Muscle layer of duodenum (tissue), 2 donors: ENCODE results near the gene VWA8.
A peak's percentile ranks its signal among the peaks of the same experiment; 100 is the strongest.

ENCODE experiments used
- H3K27ac ChIP-seq: one replicate; pipeline ENCODE4 v1.7.0; 2013; ENCODE audit warnings: mild to moderate bottlenecking, low read length
- H3K27me3 ChIP-seq: one replicate; pipeline ENCODE4 v1.7.0; 2013; ENCODE audit warnings: low read depth, mild to moderate bottlenecking, control low read depth, low read length
- H3K36me3 ChIP-seq, 2 donors: one replicate each; pipeline ENCODE4 v1.7.0; 2013; ENCODE audit warnings: low read length in 2 of 2, control low read depth in 1 of 2, mild to moderate bottlenecking in 1 of 2; ENCODE audit not compliant: insufficient read depth in 2 of 2, control insufficient read depth in 1 of 2
- H3K4me1 ChIP-seq, 2 donors: one replicate each; pipeline ENCODE4 v1.7.0; 2013; ENCODE audit warnings: low read length in 2 of 2, mild to moderate bottlenecking in 2 of 2, control low read depth in 1 of 2, moderate library complexity in 1 of 2; ENCODE audit not compliant: insufficient read depth in 2 of 2, control insufficient read depth in 1 of 2
- H3K4me3 ChIP-seq, 2 donors: one replicate each; pipeline ENCODE4 v1.7.0; 2013; ENCODE audit warnings: low read length in 2 of 2, low read depth in 1 of 2, mild to moderate bottlenecking in 1 of 2
- H3K9me3 ChIP-seq, 2 donors: one replicate each; pipeline ENCODE4 v1.7.0; 2013; ENCODE audit warnings: low read length in 2 of 2, control low read depth in 1 of 2, mild to moderate bottlenecking in 1 of 2; ENCODE audit not compliant: control insufficient read depth in 1 of 2
- donor health status: healthy.

Gene VWA8

DNA sequence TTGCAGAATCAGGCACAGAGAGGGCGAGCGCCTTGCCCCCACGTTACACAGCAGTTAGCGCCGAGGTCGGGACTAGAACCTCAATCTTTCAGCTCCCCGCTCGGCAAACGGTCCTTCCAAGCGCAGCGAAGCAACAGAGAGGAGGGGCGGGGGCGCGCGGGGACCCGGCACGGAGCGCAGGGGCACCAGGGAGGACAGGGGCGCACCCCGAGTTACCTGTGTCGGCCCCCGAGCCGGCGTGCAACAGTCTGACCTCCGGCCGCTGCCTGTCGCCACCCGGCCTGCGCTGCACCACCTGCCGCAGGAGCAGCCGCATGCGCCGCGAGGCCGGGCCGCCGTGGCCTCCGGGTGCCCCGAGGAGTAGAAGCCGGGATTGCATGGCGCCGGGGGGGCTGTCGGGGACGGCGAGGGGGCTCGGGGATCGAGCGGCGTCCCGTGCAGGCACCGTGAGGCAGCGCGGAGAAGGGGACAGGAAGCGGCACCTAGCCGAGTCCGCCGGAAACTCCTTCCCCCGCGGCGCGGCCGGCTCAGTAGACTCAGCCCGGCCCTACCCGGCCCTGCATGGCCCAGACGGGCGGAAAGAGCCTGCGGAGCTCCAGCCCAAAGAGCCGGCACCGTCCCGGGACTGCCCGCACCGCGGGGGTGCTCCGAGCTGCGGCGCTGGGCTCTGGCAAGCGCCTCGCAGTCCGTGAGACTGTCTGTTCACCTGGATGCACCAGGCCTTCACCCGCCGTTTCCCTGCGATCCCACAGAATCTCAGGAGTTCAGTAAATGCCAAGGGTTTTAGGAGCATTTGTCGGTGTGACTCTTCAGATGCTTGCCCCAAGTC, at the start of gene VWA8:
VWA8 (minus strand) TSS at position 473 of the 829 bp plus-strand sequence; CDS start at position 379, 94 bp downstream.
- peak within 1 kb of the TSS; percentile 86 to 95 for H3K4me3 ChIP-seq
- peaks cover 0 to 8% of the 10 kb centered on the region in 2 donors for H3K4me1 ChIP-seq
- no peaks in the 10 kb centered on the region for H3K9me3 ChIP-seq
- H3K36me3 ChIP-seq: no peaks in the 10 kb centered on the region
- H3K27me3 ChIP-seq: no peaks in the 10 kb centered on the region
- peak within 1 kb of the TSS; percentile 74 for H3K27ac ChIP-seq

DNA sequence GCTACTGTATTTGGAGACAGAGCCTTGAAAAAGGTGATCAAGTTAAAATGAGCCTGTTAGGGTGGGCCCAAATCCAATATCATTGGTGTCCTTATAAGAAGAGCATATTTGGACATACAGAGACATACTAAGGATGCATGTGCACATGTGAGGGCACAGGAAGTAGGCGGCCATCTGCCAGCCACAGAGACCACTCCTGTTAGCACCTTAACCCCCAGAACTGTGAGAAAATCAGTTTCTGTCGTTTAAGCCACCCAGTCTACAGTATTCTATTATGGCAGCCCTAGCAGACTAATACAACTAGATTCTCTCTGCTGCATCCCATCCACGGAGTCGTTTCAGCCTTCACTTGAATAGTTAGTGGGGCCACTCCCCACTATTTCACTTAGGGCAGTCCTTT, 48.1 kb upstream of the VWA8 start:
- Histone ChIP-seq H3K27me3 (no peaks in the 10 kb centered on the region), H3K4me3 (no peak overlapping the region), H3K4me1 (no peaks in the 10 kb centered on the region), H3K9me3 (no peaks in the 10 kb centered on the region), H3K27ac (no peak overlapping the region), H3K36me3 (no peaks in the 10 kb centered on the region)

DNA sequence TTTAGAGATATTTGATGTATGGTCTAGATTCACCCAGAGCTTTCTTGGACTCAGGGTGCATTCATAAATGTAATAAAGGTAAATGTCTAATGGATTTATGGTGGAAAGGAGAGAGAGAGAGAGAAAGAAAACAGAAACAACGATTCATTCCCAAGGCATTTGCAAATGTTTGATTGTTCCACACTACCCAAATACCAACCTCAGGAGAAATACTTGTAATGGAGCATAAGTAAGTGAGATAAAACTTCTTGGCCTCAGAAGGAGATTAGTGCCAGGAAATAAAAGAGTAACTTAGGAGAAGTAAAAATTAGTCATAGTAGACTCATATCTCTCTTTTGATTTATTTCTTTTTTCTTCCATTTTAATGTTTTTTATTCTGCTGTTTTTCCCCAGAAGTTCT, 46.9 kb upstream of the VWA8 start:
- no peak overlapping the region for H3K4me3 ChIP-seq
- H3K27me3 ChIP-seq: no peaks in the 10 kb centered on the region
- no peaks in the 10 kb centered on the region for H3K9me3 ChIP-seq
- H3K4me1 ChIP-seq: no peaks in the 10 kb centered on the region
- H3K27ac ChIP-seq: no peak overlapping the region
- no peaks in the 10 kb centered on the region for H3K36me3 ChIP-seq

DNA sequence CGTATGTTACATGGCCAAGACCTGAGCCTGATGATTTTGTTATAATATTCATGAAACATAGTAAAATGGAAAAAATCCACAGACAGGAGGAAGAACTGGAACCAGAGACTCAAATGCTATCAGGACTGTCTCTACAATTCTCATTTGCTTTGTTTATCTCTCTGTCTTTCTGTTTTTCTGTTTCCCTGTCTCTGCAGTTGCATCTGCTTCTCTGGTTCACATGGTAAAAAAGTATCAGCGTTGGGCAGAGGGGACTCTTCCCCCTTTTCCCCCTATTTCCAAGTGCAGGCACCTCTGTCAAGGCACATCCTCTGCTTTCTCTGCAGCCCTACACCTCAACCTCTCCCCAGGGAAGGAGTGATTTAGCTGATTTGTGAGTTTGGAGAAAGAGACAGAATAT, 41.2 kb upstream of the VWA8 start:
- no peak overlapping the region for H3K27ac ChIP-seq
- no peaks in the 10 kb centered on the region for H3K36me3 ChIP-seq
- no peaks in the 10 kb centered on the region for H3K9me3 ChIP-seq
- H3K27me3 ChIP-seq: no peaks in the 10 kb centered on the region
- no peaks in the 10 kb centered on the region for H3K4me1 ChIP-seq
- no peak overlapping the region for H3K4me3 ChIP-seq

DNA sequence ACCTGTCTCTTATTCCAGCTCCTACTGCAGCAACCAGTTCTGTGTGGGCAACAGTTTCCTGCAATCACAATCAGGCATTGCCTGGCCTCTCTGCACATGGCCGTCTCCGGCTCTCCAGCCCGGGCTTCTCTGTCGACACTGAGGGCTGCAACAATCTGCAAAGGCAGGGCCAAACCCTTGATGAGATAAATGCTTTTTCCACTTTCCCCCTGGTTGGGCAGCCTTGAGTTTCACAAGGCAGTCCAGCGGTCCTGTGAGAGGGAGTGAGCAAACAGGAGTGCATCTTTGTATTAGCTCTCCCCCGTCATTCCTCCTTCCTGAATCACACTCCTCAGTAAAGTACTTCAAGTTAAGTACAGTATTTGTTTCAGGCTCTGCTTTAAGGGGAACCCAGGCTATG, 40.7 kb upstream of the VWA8 start:
- Histone ChIP-seq H3K36me3 (no peaks in the 10 kb centered on the region), H3K4me3 (no peak overlapping the region), H3K27ac (no peak overlapping the region), H3K27me3 (no peaks in the 10 kb centered on the region), H3K9me3 (no peaks in the 10 kb centered on the region), H3K4me1 (no peaks in the 10 kb centered on the region)

DNA sequence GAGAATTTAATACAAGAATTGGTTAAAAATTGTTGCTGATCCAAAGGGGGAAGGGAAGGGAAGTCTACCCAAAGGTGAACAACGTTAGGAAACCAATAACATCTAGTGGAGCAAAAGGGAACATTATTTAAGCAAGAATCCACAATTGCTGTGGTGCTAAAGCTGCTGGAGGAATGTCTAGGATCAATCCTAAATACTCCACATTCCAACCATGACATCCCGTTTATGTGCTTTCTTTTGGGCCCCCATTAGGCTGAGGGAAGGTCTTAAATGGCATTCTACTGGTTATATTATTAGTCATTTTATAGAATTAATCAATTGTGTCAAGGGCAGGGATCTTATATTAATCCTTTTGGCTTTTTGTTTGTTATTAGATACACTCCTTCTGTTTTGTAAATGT, 39.9 kb upstream of the VWA8 start:
- H3K27ac ChIP-seq: no peak overlapping the region
- no peaks in the 10 kb centered on the region for H3K4me1 ChIP-seq

DNA sequence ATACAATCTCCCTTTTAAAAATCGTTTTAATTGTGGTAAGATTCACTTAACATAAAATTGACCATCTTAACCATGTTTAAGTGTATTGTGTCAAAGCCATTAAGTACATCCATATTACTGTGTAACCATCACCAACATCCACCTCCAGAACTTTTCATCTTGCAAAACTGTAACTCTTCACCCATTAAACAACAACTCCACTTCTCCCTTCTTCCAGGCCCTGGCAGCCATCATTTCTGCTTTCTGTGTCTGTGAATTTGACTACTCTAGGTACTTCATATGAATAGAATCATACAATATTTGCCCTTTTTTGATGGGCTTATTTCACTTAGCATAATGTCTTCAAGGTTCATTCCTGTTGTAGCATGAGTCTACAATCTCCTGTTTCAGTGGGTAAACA, 36.5 kb upstream of the VWA8 start:
- H3K36me3 ChIP-seq: no peaks in the 10 kb centered on the region
- H3K4me3 ChIP-seq: no peak overlapping the region
- no peaks in the 10 kb centered on the region for H3K4me1 ChIP-seq
- H3K9me3 ChIP-seq: no peaks in the 10 kb centered on the region
- H3K27ac ChIP-seq: no peak overlapping the region
- H3K27me3 ChIP-seq: no peaks in the 10 kb centered on the region

More for the DNA sequence above, 39.9 kb upstream of the VWA8 start:
- no peaks in the 10 kb centered on the region for H3K27me3 ChIP-seq
- no peaks in the 10 kb centered on the region for H3K36me3 ChIP-seq
- H3K4me3 ChIP-seq: no peak overlapping the region
- no peaks in the 10 kb centered on the region for H3K9me3 ChIP-seq

DNA sequence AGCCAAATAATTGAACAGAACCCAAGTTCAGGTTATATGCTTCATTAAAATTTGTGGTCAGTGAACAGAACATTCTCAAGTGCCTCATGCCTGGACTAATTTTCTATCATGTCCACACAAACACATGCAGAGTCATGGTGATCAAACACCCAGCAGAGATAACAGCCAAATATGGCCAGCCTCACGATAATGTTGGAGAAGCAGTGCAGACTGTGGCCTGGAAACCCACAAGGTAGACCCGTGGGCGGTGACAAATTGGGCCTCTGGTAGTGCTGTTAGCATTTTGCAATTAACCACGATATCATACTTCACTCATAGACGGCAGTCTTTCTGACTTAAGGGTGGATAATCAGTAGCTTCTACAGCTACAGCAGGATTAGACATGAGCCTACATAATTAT, 35.0 kb upstream of the VWA8 start:
- no peaks in the 10 kb centered on the region for H3K4me1 ChIP-seq
- no peaks in the 10 kb centered on the region for H3K27me3 ChIP-seq
- no peak overlapping the region for H3K27ac ChIP-seq
- H3K36me3 ChIP-seq: no peaks in the 10 kb centered on the region
- H3K9me3 ChIP-seq: no peaks in the 10 kb centered on the region
- H3K4me3 ChIP-seq: no peak overlapping the region

DNA sequence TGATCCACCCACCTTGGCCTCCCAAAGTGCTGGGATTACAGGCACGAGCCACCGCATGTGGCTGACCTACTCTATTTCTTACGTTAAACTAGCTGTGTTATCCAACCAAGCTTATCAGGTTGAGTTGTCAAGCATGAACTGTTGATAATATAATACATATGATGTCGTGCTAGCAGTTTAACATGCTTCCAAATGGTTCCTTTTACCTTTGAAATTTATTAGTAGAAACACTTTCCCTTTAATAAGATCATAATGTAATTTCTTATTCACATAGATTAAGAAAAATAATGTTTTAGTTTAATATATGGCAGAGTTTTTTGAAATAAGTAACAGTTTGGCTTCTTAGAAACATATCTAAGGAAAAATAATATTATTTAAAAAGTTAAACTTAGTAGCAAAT, 34.4 kb upstream of the VWA8 start:
- no peak overlapping the region for H3K4me3 ChIP-seq
- no peaks in the 10 kb centered on the region for H3K27me3 ChIP-seq
- H3K36me3 ChIP-seq: no peaks in the 10 kb centered on the region
- no peaks in the 10 kb centered on the region for H3K9me3 ChIP-seq
- H3K27ac ChIP-seq: no peak overlapping the region
- no peaks in the 10 kb centered on the region for H3K4me1 ChIP-seq

DNA sequence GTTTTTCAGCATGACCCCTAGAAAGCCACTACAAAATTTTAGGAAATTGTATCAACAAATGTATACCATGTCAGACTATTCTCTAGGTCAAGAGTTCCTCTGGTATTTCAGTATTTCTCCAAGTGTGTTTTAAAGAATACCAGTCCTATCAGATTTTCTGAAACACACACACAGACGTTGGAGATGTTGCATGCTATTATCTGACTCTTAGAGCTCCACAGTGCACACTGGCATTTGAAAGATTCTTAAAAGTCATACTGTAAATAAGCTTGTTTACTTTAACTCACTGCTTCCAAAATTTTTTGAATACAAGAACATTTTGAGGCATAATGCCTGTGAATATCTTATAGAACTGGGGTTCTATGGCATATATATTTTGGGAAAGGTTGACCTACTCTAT, 33.8 kb upstream of the VWA8 start:
- Histone ChIP-seq H3K27me3 (no peaks in the 10 kb centered on the region), H3K4me3 (no peak overlapping the region), H3K36me3 (no peaks in the 10 kb centered on the region), H3K4me1 (no peaks in the 10 kb centered on the region), H3K27ac (no peak overlapping the region), H3K9me3 (no peaks in the 10 kb centered on the region)

DNA sequence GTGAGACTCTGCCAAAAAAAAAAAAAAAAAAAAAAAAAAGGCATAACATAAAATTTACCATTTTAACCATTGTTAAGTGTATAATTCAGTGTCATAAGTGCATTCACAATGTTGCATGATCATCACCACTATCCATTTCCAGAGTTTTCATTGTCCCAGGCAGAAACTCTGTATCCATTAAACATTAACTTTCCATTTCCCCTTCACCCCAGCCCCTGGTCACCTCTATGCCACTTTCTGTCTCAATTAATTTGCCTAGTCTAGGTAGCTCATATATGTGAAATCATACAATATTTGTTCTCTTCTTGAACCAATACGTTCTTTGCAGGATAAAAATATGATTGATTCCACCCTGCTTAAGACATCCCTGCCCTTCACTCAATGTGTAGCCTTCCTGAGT, 31.0 kb upstream of the VWA8 start:
- H3K36me3 ChIP-seq: no peaks in the 10 kb centered on the region
- H3K9me3 ChIP-seq: no peaks in the 10 kb centered on the region
- H3K27me3 ChIP-seq: no peaks in the 10 kb centered on the region
- H3K4me1 ChIP-seq: no peaks in the 10 kb centered on the region
- no peak overlapping the region for H3K27ac ChIP-seq
- no peak overlapping the region for H3K4me3 ChIP-seq

DNA sequence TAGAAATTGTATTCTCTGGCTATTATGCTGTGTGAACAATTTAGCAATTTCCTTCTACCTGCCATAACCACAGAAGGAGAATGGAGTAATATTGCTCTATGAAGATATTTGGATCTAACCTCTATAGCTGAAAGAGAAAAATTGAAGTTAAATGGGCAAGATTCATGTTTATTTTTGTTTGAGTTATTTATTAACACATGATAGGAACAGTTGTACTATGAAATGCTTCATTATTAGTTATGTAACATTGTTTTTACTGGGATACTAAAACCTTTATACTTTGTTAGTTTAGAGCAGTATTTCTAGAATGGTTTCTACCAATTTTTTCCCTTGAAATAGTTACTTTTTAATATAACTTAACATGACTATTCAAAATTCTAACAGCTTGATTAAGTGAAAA, 27.3 kb upstream of the VWA8 start:
- Histone ChIP-seq H3K4me1 (no peaks in the 10 kb centered on the region), H3K27me3 (no peaks in the 10 kb centered on the region), H3K4me3 (no peak overlapping the region), H3K9me3 (no peaks in the 10 kb centered on the region), H3K27ac (no peak overlapping the region), H3K36me3 (no peaks in the 10 kb centered on the region)
